HL-60 (cell line): ENCODE measurements around the gene C17orf100.

ENCODE experiments used
- CTCF ChIP-seq: IDR thresholded peaks from one replicate; pipeline ENCODE4 v1.5.1; 2011; ENCODE audit warnings: low read length, control low read depth, inconsistent platforms; ENCODE audit not compliant: insufficient read depth
- POLR2AphosphoS5 ChIP-seq: IDR thresholded peaks from 2 replicates; pipeline ENCODE4 v1.6.1; 2012; ENCODE audit warnings: low read depth
- REST ChIP-seq: IDR thresholded peaks from 2 replicates; pipeline ENCODE4 v1.6.1; 2012; ENCODE audit warnings: low read depth; ENCODE audit not compliant: insufficient replicate concordance
- SPI1 ChIP-seq: IDR thresholded peaks from 2 replicates; pipeline ENCODE4 v1.6.1; 2012; ENCODE audit warnings: low read depth, mild to moderate bottlenecking, borderline replicate concordance

- no peak for TF ChIP-seq CTCF
- TF ChIP-seq SPI1, result no peak
- no peak for TF ChIP-seq REST
- TF ChIP-seq POLR2AphosphoS5, result no peak
Observed at GRCh38 chr17:6603744-6604325, 47.7 kb upstream of the C17orf100 start.
